Caco-2 (cell line): ENCODE measurements around the gene ARID1A. TPM values are rescaled to one million over a fixed set of nuclear protein-coding genes. Genes with fewer than 3 reads are reported as not detected.
"Not testable (repeated sequence)": the region's sequence is repeated elsewhere in the genome, so short reads cannot be mapped to it uniquely, and the experiment has no call there.

Experiments
- BruUV-seq: library from RNA; stranded (reverse); fragments of 400-500 nt; replicated peaks from 2 replicates; lab custom pipeline; 2021; lab: Mats Ljungman, UMichigan
- CTCF ChIA-PET: fragments of 300-600 bp; sonication (Branson Sonifier 250); formaldehyde crosslinking; loops from one replicate; lab custom pipeline; 2022; ENCODE audit warnings: antibody characterized with exemption; lab: Charles Lee
- POLR2A ChIA-PET: fragments of 300-600 bp; sonication (Branson Sonifier 250); formaldehyde crosslinking; loops from one replicate; lab custom pipeline; 2022; ENCODE audit warnings: antibody characterized with exemption; lab: Charles Lee
- DNase-seq, 2 experiments: peaks; one replicate each; pipeline versions ENCODE4 v3.0.0 to v3.0.0-alpha.2; 2020 to 2022
- H3K27me3 ChIP-seq: replicated peaks from 2 replicates; pipeline ENCODE4 v1.6.0; 2011; ENCODE audit warnings: low read length; ENCODE audit not compliant: control insufficient read depth, insufficient read depth
- H3K36me3 ChIP-seq: 2 replicates; pipeline ENCODE4 v1.5.1; 2011; ENCODE audit warnings: low read length; ENCODE audit not compliant: control insufficient read depth, insufficient read depth
- H3K4me1 ChIP-seq: fragments of 250-450 bp; sonication (Bioruptor Pico); 2 replicates; pipeline ENCODE4 v1.5.1; 2020; ENCODE audit warnings: mild to moderate bottlenecking
- H3K4me3 ChIP-seq: 2 replicates; pipeline ENCODE4 v1.5.1; 2011; ENCODE audit warnings: low read depth, mild to moderate bottlenecking, control low read depth, low read length
- H3K9me3 ChIP-seq: fragments of 250-450 bp; sonication (Bioruptor Pico); 2 replicates; pipeline ENCODE4 v1.5.1; 2020; ENCODE audit warnings: mild to moderate bottlenecking, moderate library complexity
- H3K27ac Mint-ChIP-seq: one replicate; pipeline ENCODE4 v1.8.0; 2022; ENCODE audit warnings: mixed read lengths; ENCODE audit not compliant: unreplicated experiment
- H3K27me3 Mint-ChIP-seq: one replicate; pipeline ENCODE4 v1.8.0; 2022; ENCODE audit warnings: mixed read lengths; ENCODE audit not compliant: insufficient read depth, unreplicated experiment
- H3K36me3 Mint-ChIP-seq: one replicate; pipeline ENCODE4 v1.8.0; 2022; ENCODE audit warnings: mild to moderate bottlenecking, mixed read lengths; ENCODE audit not compliant: insufficient read depth, unreplicated experiment
- H3K4me1 Mint-ChIP-seq: one replicate; pipeline ENCODE4 v1.8.0; 2022; ENCODE audit warnings: low read depth, mixed read lengths; ENCODE audit not compliant: unreplicated experiment
- H3K4me3 Mint-ChIP-seq: one replicate; pipeline ENCODE4 v1.8.0; 2022; ENCODE audit warnings: mild to moderate bottlenecking, moderate library complexity, mixed read lengths; ENCODE audit not compliant: unreplicated experiment
- H3K9me3 Mint-ChIP-seq: one replicate; pipeline ENCODE4 v1.8.0; 2022; ENCODE audit warnings: mixed read lengths; ENCODE audit not compliant: unreplicated experiment
- CTCF ChIP-seq, 2 experiments: fragments of 200-600 bp in 1 of 2; IDR thresholded peaks; 1 replicate in 1 of 2; 2 replicates in 1 of 2; pipeline versions ENCODE4 v1.5.1 to v1.8.0; 2011 to 2022; ENCODE audit warnings: antibody characterized with exemption in 1 of 2, control low read depth in 1 of 2, inconsistent platforms in 1 of 2, low read depth in 1 of 2, low read length in 1 of 2, mild to moderate bottlenecking in 1 of 2, moderate library complexity in 1 of 2; ENCODE audit not compliant: insufficient read depth in 1 of 2, severe bottlenecking in 1 of 2, unreplicated experiment in 1 of 2
- intact Hi-C: fragments of 100-400 bp; cut with micrococcal nuclease; formaldehyde crosslinking; loops from one replicate; pipeline ENCODE4 v1.10.0; 2022; ENCODE audit not compliant: unreplicated experiment
- total RNA-seq: library from RNA; stranded (reverse); gene quantifications from 2 replicates; pipeline ENCODE4 v1.2.3, GENCODE V29; 2022

Gene ARID1A
- total RNA-seq, 1 experiment from 2014 or later = 66.5 TPM

- no TSS peak for BruUV-seq
- Mint-ChIP-seq H3K9me3 (no peaks in the 10 kb centered on the region), H3K27me3 (no peaks in the 10 kb centered on the region), H3K4me3 (no peak overlapping the region), H3K27ac (no peak overlapping the region), H3K36me3 (peaks cover 12% of the 10 kb centered on the region), H3K4me1 (no peaks in the 10 kb centered on the region)
- Histone ChIP-seq H3K9me3 (no peaks in the 10 kb centered on the region), H3K4me1 (no peaks in the 10 kb centered on the region), H3K27me3 (no peaks in the 10 kb centered on the region), H3K4me3 (no peak overlapping the region), H3K36me3 (no peaks in the 10 kb centered on the region)
- no peak for DNase-seq
- TF ChIP-seq CTCF (IDR thresholded peaks at IDR 0.05; ENCODE audit: insufficient read depth in 1 of 2, low read depth in 1 of 2, low read length in 1 of 2, severe bottlenecking in 1 of 2, unreplicated experiment in 1 of 2) = no peak
- ChIA-PET POLR2A (no interaction called here), CTCF (no interaction called here)
- intact Hi-C loops = no loop called here
Observed at GRCh38 chr1:26797627-26798026, 101.8 kb downstream of the ARID1A start.

GRCh38 chr1:26799479-26800142, 103.8 kb downstream of the ARID1A start:
- no TSS peak for BruUV-seq
- no peak overlapping the region for H3K27ac Mint-ChIP-seq

GRCh38 chr1:26803932-26804331, 108.1 kb downstream of the ARID1A start:
- H3K9me3 Mint-ChIP-seq, H3K27me3 ChIP-seq, DNase-seq, intact Hi-C loops, H3K36me3 ChIP-seq, H3K36me3 Mint-ChIP-seq, CTCF ChIA-PET, H3K4me3 Mint-ChIP-seq, POLR2A ChIA-PET, H3K4me3 ChIP-seq, H3K4me1 Mint-ChIP-seq, BruUV-seq, H3K4me1 ChIP-seq, H3K27me3 Mint-ChIP-seq, H3K27ac Mint-ChIP-seq, H3K9me3 ChIP-seq: not testable (repeated sequence)

More at GRCh38 chr1:26799479-26800142, 103.8 kb downstream of the ARID1A start:
- CTCF ChIA-PET = no interaction called here
- DNase-seq = no peak
- no peaks in the 10 kb centered on the region for H3K4me1 ChIP-seq
- H3K27me3 ChIP-seq = no peaks in the 10 kb centered on the region
- no peak overlapping the region for H3K4me3 Mint-ChIP-seq
- POLR2A ChIA-PET = no interaction called here
- peaks cover 5% of the 10 kb centered on the region for H3K36me3 Mint-ChIP-seq
- no peaks in the 10 kb centered on the region for H3K9me3 ChIP-seq
- H3K4me3 ChIP-seq = no peak overlapping the region
- intact Hi-C loops = no loop called here
- H3K27me3 Mint-ChIP-seq = no peaks in the 10 kb centered on the region
- H3K36me3 ChIP-seq = no peaks in the 10 kb centered on the region
- no peaks in the 10 kb centered on the region for H3K4me1 Mint-ChIP-seq
- no peaks in the 10 kb centered on the region for H3K9me3 Mint-ChIP-seq
- TF ChIP-seq CTCF (IDR thresholded peaks at IDR 0.05; ENCODE audit: insufficient read depth in 1 of 2, low read depth in 1 of 2, low read length in 1 of 2, severe bottlenecking in 1 of 2, unreplicated experiment in 1 of 2) = no peak
